Activated T-helper 2 cell treated with anti-CD3 and anti-CD28 coated beads, Interferon-gamma antibody, Interleukin-2, Interleukin-4, amounts not matched to agents 10 μg/mL and 5 μg/mL and 100 μg/mL, durations not matched to agents 14 hours and 24 hours and 36 hours (primary cell): Measurements from ENCODE around the gene RAB8A. TPM values are rescaled to one million over a fixed set of nuclear protein-coding genes. Genes with fewer than 3 reads are reported as not detected.

Experiments used
- DNase-seq: peaks from one replicate; pipeline ENCODE4 v3.0.0; 2021; ENCODE audit warnings: low spot score
- H3K27ac Mint-ChIP-seq: one replicate; pipeline ENCODE4 v1.8.0; 2021; ENCODE audit warnings: mixed read lengths
- H3K27me3 Mint-ChIP-seq: one replicate; pipeline ENCODE4 v1.8.0; 2021; ENCODE audit warnings: low read depth, mixed read lengths
- H3K36me3 Mint-ChIP-seq: one replicate; pipeline ENCODE4 v1.8.0; 2021; ENCODE audit warnings: low read depth, mixed read lengths
- H3K4me1 Mint-ChIP-seq: one replicate; pipeline ENCODE4 v1.8.0; 2021; ENCODE audit warnings: low read depth, mixed read lengths
- H3K4me3 Mint-ChIP-seq: one replicate; pipeline ENCODE4 v1.8.0; 2021; ENCODE audit warnings: low read depth, mild to moderate bottlenecking, moderate library complexity, mixed read lengths
- H3K9me3 Mint-ChIP-seq: one replicate; pipeline ENCODE4 v1.8.0; 2021; ENCODE audit warnings: mixed read lengths
- intact Hi-C: fragments of 100-400 bp; cut with micrococcal nuclease; formaldehyde crosslinking; loops from one replicate; pipeline ENCODE4 v1.15.1; 2023
- total RNA-seq: library from RNA; stranded (reverse); gene quantifications from 2 replicates; pipeline ENCODE4 v1.2.3, GENCODE V29; 2022

RAB8A gene
- 256 and 261 TPM in 2 replicates for total RNA-seq

GRCh38 chr19:16111160-16111908 lies at the start of gene RAB8A:
Gene RAB8A, plus strand, starts transcription at chr19:16111889. Its CDS starts 13 bp downstream, at chr19:16111902.
- Mint-ChIP-seq H3K27me3 (no peaks in the 10 kb centered on the region), H3K27ac (peak within 1 kb of the TSS; percentile 95), H3K9me3 (no peaks in the 10 kb centered on the region), H3K4me1 (peaks cover 29% of the 10 kb centered on the region), H3K36me3 (peaks cover 38% of the 10 kb centered on the region), H3K4me3 (peak within 1 kb of the TSS; percentile 99)
- intact Hi-C loops: loop anchor here (1.0 to 2.0 kb wide), 4 partner anchors 8 to 74 kb away; partner anchors contain the start of gene FAM32A
- peak; percentile 99 for DNase-seq

- Mint-ChIP-seq H3K27me3 (peaks cover 2% of the 10 kb centered on the region), H3K4me3 (no peak overlapping the region), H3K4me1 (peaks cover 19% of the 10 kb centered on the region), H3K9me3 (peaks cover 5% of the 10 kb centered on the region), H3K36me3 (no peaks in the 10 kb centered on the region), H3K27ac (no peak overlapping the region)
- DNase-seq: no peak
- intact Hi-C loops: no loop called here
These were observed 49.7 kb upstream of the RAB8A start for GRCh38 chr19:16061943-16062342.

- Mint-ChIP-seq H3K4me3 (no peak overlapping the region), H3K27ac (no peak overlapping the region), H3K27me3 (peaks cover 2% of the 10 kb centered on the region), H3K4me1 (peaks cover 19% of the 10 kb centered on the region), H3K9me3 (peaks cover 5% of the 10 kb centered on the region), H3K36me3 (no peaks in the 10 kb centered on the region)
- peak; percentile 56 for DNase-seq
- intact Hi-C loops: no loop called here
These were observed 48.9 kb upstream of the RAB8A start for GRCh38 chr19:16062789-16063188.

GRCh38 chr19:16064209-16064889 lies 47.3 kb upstream of the RAB8A start:
- Mint-ChIP-seq H3K27me3 (no peaks in the 10 kb centered on the region), H3K36me3 (no peaks in the 10 kb centered on the region), H3K27ac (no peak overlapping the region), H3K9me3 (peaks cover 5% of the 10 kb centered on the region), H3K4me1 (peaks cover 19% of the 10 kb centered on the region), H3K4me3 (no peak overlapping the region)
- intact Hi-C loops: no loop called here
- DNase-seq: no peak

GRCh38 chr19:16066611-16067104 lies 45.0 kb upstream of the RAB8A start:
- peaks cover 21% of the 10 kb centered on the region for H3K4me1 Mint-ChIP-seq
- no peak overlapping the region for H3K4me3 Mint-ChIP-seq
- no peaks in the 10 kb centered on the region for H3K27me3 Mint-ChIP-seq
- DNase-seq: no peak
- peak overlapping the region; percentile 28 for H3K27ac Mint-ChIP-seq
- H3K9me3 Mint-ChIP-seq: peaks cover 5% of the 10 kb centered on the region
- H3K36me3 Mint-ChIP-seq: no peaks in the 10 kb centered on the region
- intact Hi-C loops: loop anchor here (2.0 kb wide), 1 partner anchor 116 kb away; no protein-coding TSS in a partner anchor

- no peaks in the 10 kb centered on the region for H3K27me3 Mint-ChIP-seq
- no peak overlapping the region for H3K27ac Mint-ChIP-seq
- intact Hi-C loops: loop anchor here (2.0 kb wide), 1 partner anchor 115 kb away; no protein-coding TSS in a partner anchor
- peaks cover 5% of the 10 kb centered on the region for H3K9me3 Mint-ChIP-seq
- H3K4me3 Mint-ChIP-seq: no peak overlapping the region
- no peaks in the 10 kb centered on the region for H3K36me3 Mint-ChIP-seq
- H3K4me1 Mint-ChIP-seq: peaks cover 19% of the 10 kb centered on the region
- no peak for DNase-seq
These were observed 44.3 kb upstream of the RAB8A start for GRCh38 chr19:16067205-16067938.

- no peak for DNase-seq
- Mint-ChIP-seq H3K4me1 (peaks cover 17% of the 10 kb centered on the region), H3K27me3 (no peaks in the 10 kb centered on the region)
These were observed 42.9 kb upstream of the RAB8A start for GRCh38 chr19:16068696-16069259.

GRCh38 chr19:16069813-16070365 lies 41.8 kb upstream of the RAB8A start:
- no peak for DNase-seq
- peak overlapping the region; percentile 38 for H3K4me3 Mint-ChIP-seq
- intact Hi-C loops: loop anchor here (1.0 to 10.0 kb wide), 2 partner anchors 9 to 605 kb away; partner anchors contain the start of gene RASAL3
- no peak overlapping the region for H3K27ac Mint-ChIP-seq
- H3K27me3 Mint-ChIP-seq: no peaks in the 10 kb centered on the region
- H3K4me1 Mint-ChIP-seq: peaks cover 28% of the 10 kb centered on the region
- no peaks in the 10 kb centered on the region for H3K9me3 Mint-ChIP-seq
- H3K36me3 Mint-ChIP-seq: no peaks in the 10 kb centered on the region

More at GRCh38 chr19:16068696-16069259, 42.9 kb upstream of the RAB8A start:
- intact Hi-C loops: no loop called here
- Mint-ChIP-seq H3K9me3 (no peaks in the 10 kb centered on the region), H3K4me3 (no peak overlapping the region), H3K36me3 (no peaks in the 10 kb centered on the region), H3K27ac (no peak overlapping the region)

GRCh38 chr19:16070366-16070990 lies 41.2 kb upstream of the RAB8A start:
- Mint-ChIP-seq H3K9me3 (no peaks in the 10 kb centered on the region), H3K4me3 (peak overlapping the region; percentile 38), H3K27me3 (no peaks in the 10 kb centered on the region), H3K4me1 (peaks cover 33% of the 10 kb centered on the region), H3K36me3 (no peaks in the 10 kb centered on the region), H3K27ac (no peak overlapping the region)
- peak; percentile 76 for DNase-seq
- intact Hi-C loops: loop anchor here (1.0 to 10.0 kb wide), 2 partner anchors 9 to 606 kb away; partner anchors contain the start of gene RASAL3

GRCh38 chr19:16071072-16071691 lies 40.5 kb upstream of the RAB8A start:
- peaks cover 35% of the 10 kb centered on the region for H3K4me1 Mint-ChIP-seq
- no peaks in the 10 kb centered on the region for H3K27me3 Mint-ChIP-seq
- H3K4me3 Mint-ChIP-seq: no peak overlapping the region
- no peaks in the 10 kb centered on the region for H3K9me3 Mint-ChIP-seq
- intact Hi-C loops: loop anchor here (10.0 kb wide), 1 partner anchor 606 kb away; the partner anchor contains the start of gene RASAL3
- no peak for DNase-seq
- H3K36me3 Mint-ChIP-seq: peaks cover 4% of the 10 kb centered on the region
- no peak overlapping the region for H3K27ac Mint-ChIP-seq

- no peak overlapping the region for H3K4me3 Mint-ChIP-seq
These were observed 38.2 kb upstream of the RAB8A start for GRCh38 chr19:16073481-16073880.

More at GRCh38 chr19:16073481-16073880, 38.2 kb upstream of the RAB8A start:
- peak overlapping the region; percentile 59 for H3K27ac Mint-ChIP-seq
- intact Hi-C loops: loop anchor here (10.0 kb wide), 1 partner anchor 609 kb away; the partner anchor contains the start of gene RASAL3
- peaks cover 19% of the 10 kb centered on the region for H3K36me3 Mint-ChIP-seq
- DNase-seq: no peak
- H3K27me3 Mint-ChIP-seq: no peaks in the 10 kb centered on the region
- no peaks in the 10 kb centered on the region for H3K9me3 Mint-ChIP-seq
- H3K4me1 Mint-ChIP-seq: peaks cover 31% of the 10 kb centered on the region
